GM19324 (cell line): ENCODE measurements around the gene ARHGAP6.

Source experiments
- ATAC-seq: cut with Tn5 transposase; IDR thresholded peaks from one replicate; pipeline ENCODE4 v1.9.1; 2021; ENCODE audit warnings: mild to moderate bottlenecking, moderate library complexity; ENCODE audit not compliant: unreplicated experiment, low FRiP score

ARHGAP6 gene

DNA sequence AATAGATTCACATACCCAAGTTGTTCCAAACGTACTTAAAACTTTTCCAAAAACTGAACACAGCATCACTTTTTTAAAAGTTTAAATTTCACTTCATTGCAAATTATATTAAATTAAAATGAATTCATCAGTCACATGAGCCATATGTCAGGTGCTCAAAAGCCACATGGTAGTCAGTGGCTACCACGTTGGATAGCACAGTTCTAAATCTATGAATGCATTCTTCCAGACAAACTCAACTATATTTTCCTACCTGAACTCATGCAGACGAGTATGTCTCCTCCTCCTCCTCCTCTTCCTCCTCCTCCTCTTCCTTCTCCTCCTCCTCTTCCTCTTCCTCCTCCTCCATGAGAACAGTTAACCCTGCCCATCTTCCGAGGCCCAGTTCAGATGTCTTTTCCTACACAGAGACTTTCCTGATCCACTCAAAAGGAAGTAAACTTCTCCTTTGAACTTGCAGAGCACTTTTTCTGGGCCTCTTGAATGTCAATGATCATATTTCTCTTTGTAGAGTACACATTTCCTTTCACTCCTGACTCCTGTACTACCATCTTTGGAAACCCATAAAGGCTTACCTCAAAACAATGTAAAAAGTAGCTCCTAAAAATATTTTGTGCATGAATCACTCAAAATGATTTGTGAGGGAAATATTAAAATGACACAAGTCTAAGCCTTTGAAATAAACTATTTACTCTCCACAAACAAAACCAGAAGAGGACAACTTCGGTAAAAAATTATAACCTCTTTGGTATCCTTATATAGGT is 199.9 kb downstream of the ARHGAP6 start:
- ATAC-seq = no peak

DNA sequence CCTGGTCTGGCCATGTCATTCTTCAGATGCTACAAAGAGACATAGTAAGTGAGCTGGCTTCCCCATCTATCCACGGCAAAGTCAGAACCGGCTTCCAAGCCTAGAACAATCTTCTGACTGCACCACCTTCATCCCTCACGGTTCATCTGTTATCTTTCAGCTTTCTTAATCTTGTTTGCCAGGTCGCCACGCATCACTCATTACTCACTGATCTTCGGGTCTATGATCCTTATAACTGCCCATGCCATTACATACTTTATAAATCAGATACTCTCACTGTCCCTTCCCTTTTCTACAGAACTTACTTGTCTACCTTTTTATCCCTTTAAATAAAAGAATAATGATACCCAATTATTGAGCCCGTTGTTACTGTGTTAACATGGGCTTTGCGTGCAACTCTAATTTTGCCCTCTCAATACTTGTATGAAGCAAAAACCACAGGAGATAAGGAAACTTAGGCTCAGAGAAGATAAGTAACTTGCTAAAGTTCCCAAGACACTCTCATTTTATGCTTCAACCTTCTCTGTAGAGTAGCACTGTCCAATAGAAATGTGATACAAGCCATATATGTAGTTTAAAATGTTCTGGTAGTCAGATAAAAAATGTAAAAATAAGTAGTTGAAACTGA is 200.8 kb downstream of the ARHGAP6 start:
- ATAC-seq = no peak

- no peak for ATAC-seq
These were observed 201.3 kb downstream of the ARHGAP6 start for GRCh38 chrX:11464380-11464779.

- no peak for ATAC-seq
These were observed 203.1 kb downstream of the ARHGAP6 start for GRCh38 chrX:11462648-11463047.

- no peak for ATAC-seq
These were observed 203.6 kb downstream of the ARHGAP6 start for GRCh38 chrX:11462136-11462535.

DNA sequence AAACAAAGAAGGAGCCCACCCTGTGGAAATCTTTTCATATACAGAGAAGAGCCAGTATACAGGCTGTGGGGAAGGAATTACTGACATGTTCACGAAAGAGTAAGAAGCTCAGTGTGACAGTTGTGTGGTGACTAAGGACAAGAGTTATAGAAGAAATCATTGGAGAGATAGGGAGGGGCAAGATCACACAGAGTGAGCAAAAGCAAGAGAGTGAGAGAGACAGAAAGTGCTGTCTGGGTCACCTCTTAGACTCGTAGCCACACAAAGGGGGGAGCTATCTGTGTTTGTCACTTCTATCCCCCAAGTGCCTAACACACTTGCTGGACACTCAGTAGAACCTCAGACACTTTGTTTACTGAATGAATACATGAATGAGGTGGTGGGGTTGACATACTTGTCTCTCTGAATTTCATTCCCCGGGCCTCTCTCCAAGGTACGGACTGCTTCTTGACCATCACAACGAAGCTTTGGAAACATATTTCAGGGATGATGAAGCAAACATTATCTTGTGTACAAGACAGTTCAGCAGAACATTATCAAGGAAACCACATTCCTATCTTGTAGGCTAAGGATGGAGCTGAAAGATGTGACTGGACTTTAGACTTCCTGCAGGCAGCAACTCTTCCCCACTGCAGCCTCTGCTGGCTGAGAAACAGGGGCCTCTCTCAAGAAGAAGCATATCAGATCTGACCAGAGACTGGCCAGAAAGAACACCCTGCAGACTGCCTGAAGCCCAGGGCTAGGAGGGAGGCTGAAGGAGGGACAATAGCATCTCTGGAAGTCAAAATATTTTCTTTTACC is 204.3 kb downstream of the ARHGAP6 start:
- ATAC-seq = no peak

GRCh38 chrX:11460347-11460746 is 205.4 kb downstream of the ARHGAP6 start:
- no peak for ATAC-seq

- no peak for ATAC-seq
These were observed 207.6 kb downstream of the ARHGAP6 start for GRCh38 chrX:11458170-11458569.

- ATAC-seq = no peak
These were observed 214.6 kb downstream of the ARHGAP6 start for GRCh38 chrX:11451151-11451550.

DNA sequence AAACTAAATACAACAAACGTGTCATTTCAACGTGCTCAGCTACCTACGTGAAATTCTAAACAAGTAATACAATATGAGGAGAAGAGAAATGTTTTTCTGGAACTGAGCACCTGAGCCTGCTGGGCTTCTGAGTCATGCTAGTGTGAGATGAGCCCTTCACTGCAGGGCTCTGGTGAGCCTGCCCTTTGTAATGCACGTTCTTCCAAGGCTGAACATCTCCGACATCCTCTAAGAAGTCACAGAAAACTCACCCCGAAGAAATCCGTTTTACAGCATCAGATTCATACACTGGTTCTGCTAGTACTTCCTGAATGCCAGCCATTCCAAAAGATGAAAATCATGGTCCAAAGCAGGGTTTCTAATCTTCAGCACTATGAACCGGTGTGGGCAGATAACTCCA is 215.4 kb downstream of the ARHGAP6 start:
- ATAC-seq = no peak

DNA sequence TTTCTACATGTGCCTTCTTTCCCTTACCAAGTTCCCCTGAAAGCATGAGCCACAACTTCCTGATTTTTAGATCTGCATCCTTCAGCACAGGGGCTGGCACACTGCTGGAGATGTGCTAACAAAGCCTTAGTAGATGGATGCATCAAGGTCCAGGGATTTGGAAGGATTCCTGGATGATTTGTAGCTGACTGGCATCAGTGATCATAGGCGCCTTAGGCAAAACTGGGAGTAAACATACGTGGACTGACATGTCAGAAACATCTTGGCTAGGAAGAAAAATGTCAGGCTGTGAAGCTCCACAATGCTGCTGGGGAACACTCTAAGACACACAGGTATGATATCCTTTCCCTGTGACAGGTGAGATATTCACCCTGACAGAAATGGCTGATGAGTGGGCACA is 216.1 kb downstream of the ARHGAP6 start:
- ATAC-seq = no peak

- no peak for ATAC-seq
These were observed 218.3 kb downstream of the ARHGAP6 start for GRCh38 chrX:11447418-11447817.

DNA sequence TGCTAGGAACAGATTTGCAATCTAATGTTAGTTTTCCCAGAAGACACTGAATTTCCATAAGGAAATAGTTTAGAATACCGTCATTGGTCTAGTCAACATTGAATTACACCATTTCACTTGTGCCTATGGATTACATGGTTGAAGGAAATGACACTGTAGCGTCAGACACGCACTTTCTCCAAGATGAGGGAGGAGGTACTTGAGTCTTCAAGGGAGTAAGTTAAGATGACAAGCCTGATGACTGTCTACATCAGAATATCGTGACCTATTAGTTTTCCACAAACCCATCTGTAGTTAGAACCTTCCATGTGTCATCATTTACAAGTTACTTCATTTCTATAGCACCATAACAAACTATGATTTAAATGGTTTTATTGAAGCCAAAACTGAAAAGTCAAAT is 218.8 kb downstream of the ARHGAP6 start:
- no peak for ATAC-seq

DNA sequence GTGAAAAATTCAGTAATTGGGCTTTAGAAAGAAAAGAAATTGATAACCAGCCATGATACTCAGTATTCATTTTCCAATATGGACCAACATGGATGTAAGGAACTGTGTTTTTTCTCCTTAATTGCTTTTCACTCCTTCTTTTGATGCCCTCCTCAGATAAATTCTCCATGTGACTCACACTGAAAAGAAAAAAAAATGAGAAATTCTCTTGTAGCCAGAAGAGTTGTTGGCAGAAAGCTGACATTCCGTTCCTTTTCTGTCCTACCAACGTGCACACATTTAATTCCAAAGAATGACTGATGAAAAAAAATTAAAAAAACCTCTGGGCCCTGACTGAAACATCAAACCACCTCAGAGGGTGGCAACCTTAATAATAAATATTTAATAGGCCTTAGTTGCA is 219.4 kb downstream of the ARHGAP6 start:
- ATAC-seq = no peak

GRCh38 chrX:11445540-11445939 is 220.2 kb downstream of the ARHGAP6 start:
- no peak for ATAC-seq

- no peak for ATAC-seq
These were observed 221.7 kb downstream of the ARHGAP6 start for GRCh38 chrX:11444052-11444451.

GRCh38 chrX:11439846-11440245 is 225.9 kb downstream of the ARHGAP6 start:
- no peak for ATAC-seq

DNA sequence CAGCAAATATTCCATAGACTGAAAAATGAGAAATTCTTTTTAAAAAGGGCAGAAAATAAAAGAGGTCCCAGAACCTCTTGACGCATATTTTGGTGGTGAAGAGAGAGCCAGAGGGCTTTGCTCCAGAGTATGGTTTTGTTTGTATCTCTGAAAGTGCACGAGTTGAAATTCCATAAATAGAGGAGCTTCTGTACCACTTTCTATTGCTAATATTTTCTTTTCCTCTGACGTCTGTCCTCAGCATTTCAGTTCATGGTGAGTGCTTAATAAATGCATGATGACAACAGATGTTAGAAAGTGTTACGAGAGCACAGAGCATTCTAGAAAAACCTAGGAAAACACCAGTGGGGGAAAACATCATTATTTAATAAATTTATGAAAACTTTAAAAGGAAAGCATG is 227.0 kb downstream of the ARHGAP6 start:
- ATAC-seq = no peak

GRCh38 chrX:11438380-11438723 is 227.4 kb downstream of the ARHGAP6 start:
- ATAC-seq = no peak

DNA sequence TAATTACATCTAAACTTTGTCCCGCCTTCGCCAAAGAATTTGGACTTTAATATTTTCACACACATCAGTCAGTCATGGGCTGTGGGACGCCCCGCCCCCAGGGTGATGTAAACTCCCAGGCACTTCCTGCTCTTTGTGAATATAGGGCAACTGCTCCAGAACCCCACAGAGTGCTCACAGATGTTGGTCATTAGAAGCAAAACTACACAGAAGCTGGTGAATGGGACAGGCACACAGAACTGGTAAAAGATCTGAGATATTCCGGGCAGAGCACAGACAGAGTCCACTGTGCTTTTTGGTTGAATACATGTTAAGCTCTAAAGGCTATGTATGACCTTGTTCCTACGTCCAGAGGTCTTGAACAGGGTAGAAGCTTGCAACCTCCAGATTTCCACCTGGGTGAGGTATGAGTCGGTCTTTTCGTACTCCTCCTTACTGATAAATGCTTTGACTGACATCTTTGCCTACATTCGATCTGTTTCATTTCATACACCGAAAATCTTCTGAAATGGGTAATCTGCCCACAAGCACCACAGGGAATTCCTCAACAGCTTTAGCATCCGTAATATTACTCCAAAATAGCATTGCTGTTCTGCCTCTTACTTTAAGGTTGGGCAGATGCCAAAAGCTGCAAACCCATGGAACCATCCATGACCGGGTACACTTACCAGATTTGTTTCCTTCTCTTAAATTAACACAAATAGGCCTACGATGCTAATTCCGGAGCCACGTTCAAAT is 227.9 kb downstream of the ARHGAP6 start:
- no peak for ATAC-seq

DNA sequence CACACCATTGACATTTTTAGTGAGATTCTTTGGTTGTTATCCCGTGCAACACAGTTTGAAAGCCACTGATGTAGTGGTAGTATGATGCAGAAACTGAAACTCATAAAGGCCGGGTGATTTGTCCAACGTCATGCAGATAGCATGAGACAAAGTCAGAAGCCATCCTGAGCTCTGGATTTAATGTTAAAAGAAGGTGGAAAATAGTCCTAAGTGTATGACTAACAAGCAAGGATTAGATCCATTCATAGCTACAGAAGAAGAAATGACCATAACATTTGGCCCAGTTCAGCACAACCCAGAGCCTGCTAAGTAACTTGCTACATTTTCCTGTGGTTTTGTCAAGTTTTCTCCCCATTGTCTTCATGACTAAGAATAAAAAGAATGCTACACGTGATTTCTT is 230.2 kb downstream of the ARHGAP6 start:
- ATAC-seq = no peak
